Osteoblast (primary cell): ENCODE measurements around the gene TNFRSF1B. TPM values are rescaled to one million over a fixed set of nuclear protein-coding genes. Genes with fewer than 3 reads are reported as not detected.

Source experiments
- DNase-seq: peaks from one replicate; pipeline ENCODE4 v3.0.0; 2011; ENCODE audit warnings: low spot score, mixed read lengths; ENCODE audit not compliant: insufficient read length; ENCODE audit errors: missing footprints
- H2AFZ ChIP-seq: 2 replicates; pipeline ENCODE4 v1.6.0; 2011; ENCODE audit warnings: mild to moderate bottlenecking, low read length
- H3K27ac ChIP-seq: 2 replicates; pipeline ENCODE4 v1.5.1; 2011; ENCODE audit warnings: mild to moderate bottlenecking, low read depth, low read length, moderate library complexity
- H3K27me3 ChIP-seq: 2 replicates; pipeline ENCODE4 v1.6.0; 2012; ENCODE audit warnings: mild to moderate bottlenecking, control low read depth, inconsistent platforms, low read length, moderate library complexity; ENCODE audit not compliant: insufficient read depth
- H3K36me3 ChIP-seq: 2 replicates; pipeline ENCODE4 v1.5.1; 2011; ENCODE audit warnings: mild to moderate bottlenecking, low read length, control low read depth, moderate library complexity; ENCODE audit not compliant: insufficient read depth
- H3K4me1 ChIP-seq: 2 replicates; pipeline ENCODE4 v1.5.1; 2011; ENCODE audit warnings: mild to moderate bottlenecking, low read length, control low read depth, moderate library complexity; ENCODE audit not compliant: insufficient read depth
- H3K4me2 ChIP-seq: 2 replicates; pipeline ENCODE4 v1.6.0; 2011; ENCODE audit warnings: mild to moderate bottlenecking, low read length; ENCODE audit not compliant: insufficient read depth
- H3K4me3 ChIP-seq: fragments of 200-600 bp; sonication (generic); 3 replicates; pipeline ENCODE4 v1.5.1; 2012; ENCODE audit warnings: mild to moderate bottlenecking, low read length, inconsistent platforms; ENCODE audit not compliant: insufficient read depth
- H3K79me2 ChIP-seq: 2 replicates; pipeline ENCODE4 v1.6.0; 2012; ENCODE audit warnings: mild to moderate bottlenecking, low read length, control low read depth, inconsistent platforms; ENCODE audit not compliant: insufficient read depth
- H3K9me3 ChIP-seq: 2 replicates; pipeline ENCODE4 v1.5.1; 2011; ENCODE audit warnings: low read depth, low read length, control low read depth
- H4K20me1 ChIP-seq: 2 replicates; pipeline ENCODE4 v1.6.0; 2012; ENCODE audit warnings: mild to moderate bottlenecking, low read length, control low read depth; ENCODE audit not compliant: insufficient read depth
- total RNA-seq: library from RNA; depleted of rRNA; stranded (reverse); fragments of >200 nt; gene quantifications from 2 replicates; pipeline ENCODE4 v1.2.3, GENCODE V29; 2012
- TF ChIP-seq, protein P1 (sequence below): IDR thresholded peaks from 2 replicates; pipeline ENCODE4 v1.5.1; 2011; ENCODE audit warnings: mild to moderate bottlenecking, low read depth, low read length, moderate library complexity; ENCODE audit errors: extremely low read depth

TNFRSF1B gene
- total RNA-seq, 1 donor = 12.7 TPM

DNA sequence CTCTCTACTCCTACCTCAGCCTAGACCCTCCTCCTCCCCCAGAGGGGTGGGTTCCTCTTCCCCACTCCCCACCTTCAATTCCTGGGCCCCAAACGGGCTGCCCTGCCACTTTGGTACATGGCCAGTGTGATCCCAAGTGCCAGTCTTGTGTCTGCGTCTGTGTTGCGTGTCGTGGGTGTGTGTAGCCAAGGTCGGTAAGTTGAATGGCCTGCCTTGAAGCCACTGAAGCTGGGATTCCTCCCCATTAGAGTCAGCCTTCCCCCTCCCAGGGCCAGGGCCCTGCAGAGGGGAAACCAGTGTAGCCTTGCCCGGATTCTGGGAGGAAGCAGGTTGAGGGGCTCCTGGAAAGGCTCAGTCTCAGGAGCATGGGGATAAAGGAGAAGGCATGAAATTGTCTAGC is 41.5 kb downstream of the TNFRSF1B start:
- TF ChIP-seq, protein P1, sequence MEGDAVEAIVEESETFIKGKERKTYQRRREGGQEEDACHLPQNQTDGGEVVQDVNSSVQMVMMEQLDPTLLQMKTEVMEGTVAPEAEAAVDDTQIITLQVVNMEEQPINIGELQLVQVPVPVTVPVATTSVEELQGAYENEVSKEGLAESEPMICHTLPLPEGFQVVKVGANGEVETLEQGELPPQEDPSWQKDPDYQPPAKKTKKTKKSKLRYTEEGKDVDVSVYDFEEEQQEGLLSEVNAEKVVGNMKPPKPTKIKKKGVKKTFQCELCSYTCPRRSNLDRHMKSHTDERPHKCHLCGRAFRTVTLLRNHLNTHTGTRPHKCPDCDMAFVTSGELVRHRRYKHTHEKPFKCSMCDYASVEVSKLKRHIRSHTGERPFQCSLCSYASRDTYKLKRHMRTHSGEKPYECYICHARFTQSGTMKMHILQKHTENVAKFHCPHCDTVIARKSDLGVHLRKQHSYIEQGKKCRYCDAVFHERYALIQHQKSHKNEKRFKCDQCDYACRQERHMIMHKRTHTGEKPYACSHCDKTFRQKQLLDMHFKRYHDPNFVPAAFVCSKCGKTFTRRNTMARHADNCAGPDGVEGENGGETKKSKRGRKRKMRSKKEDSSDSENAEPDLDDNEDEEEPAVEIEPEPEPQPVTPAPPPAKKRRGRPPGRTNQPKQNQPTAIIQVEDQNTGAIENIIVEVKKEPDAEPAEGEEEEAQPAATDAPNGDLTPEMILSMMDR = no peak
- H3K4me3 ChIP-seq = no peak overlapping the region
- H2AFZ ChIP-seq = no peak overlapping the region
- H3K9me3 ChIP-seq = no peaks in the 10 kb centered on the region
- H3K79me2 ChIP-seq = no peaks in the 10 kb centered on the region
- H3K4me1 ChIP-seq = no peaks in the 10 kb centered on the region
- DNase-seq = peak; percentile 83
- H3K4me2 ChIP-seq = no peak overlapping the region
- H3K36me3 ChIP-seq = peaks cover 7% of the 10 kb centered on the region
- H3K27ac ChIP-seq = no peak overlapping the region
- no peaks in the 10 kb centered on the region for H4K20me1 ChIP-seq
- H3K27me3 ChIP-seq = no peaks in the 10 kb centered on the region

DNA sequence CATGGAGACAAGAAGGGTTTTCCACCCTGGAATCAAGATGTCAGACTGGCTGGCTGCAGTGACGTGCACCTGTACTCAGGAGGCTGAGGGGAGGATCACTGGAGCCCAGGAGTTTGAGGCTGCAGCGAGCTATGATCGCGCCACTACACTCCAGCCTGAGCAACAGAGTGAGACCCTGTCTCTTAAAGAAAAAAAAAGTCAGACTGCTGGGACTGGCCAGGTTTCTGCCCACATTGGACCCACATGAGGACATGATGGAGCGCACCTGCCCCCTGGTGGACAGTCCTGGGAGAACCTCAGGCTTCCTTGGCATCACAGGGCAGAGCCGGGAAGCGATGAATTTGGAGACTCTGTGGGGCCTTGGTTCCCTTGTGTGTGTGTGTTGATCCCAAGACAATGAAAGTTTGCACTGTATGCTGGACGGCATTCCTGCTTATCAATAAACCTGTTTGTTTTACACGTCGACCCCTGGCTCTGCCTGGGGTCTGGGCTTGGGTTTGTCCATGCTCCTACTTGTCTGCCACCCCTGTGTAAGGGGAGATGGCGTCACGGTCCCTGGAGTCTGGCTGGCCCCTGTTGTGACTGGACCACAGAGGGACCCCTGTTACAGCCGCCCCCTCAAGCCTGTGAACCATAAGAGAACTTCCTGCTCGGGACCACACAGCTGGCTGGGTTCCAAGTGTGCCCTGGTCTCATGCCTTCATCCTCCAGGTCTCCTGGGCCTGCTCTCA is 42.1 kb downstream of the TNFRSF1B start:
- H3K79me2 ChIP-seq = no peaks in the 10 kb centered on the region
- TF ChIP-seq, protein P1 = peak; percentile 88
- no peak overlapping the region for H2AFZ ChIP-seq
- H3K36me3 ChIP-seq = peaks cover 7% of the 10 kb centered on the region
- peak; percentile 96 for DNase-seq
- no peaks in the 10 kb centered on the region for H4K20me1 ChIP-seq
- H3K4me1 ChIP-seq = no peaks in the 10 kb centered on the region
- no peak overlapping the region for H3K27ac ChIP-seq
- H3K4me3 ChIP-seq = no peak overlapping the region
- H3K4me2 ChIP-seq = no peak overlapping the region
- no peaks in the 10 kb centered on the region for H3K27me3 ChIP-seq
- H3K9me3 ChIP-seq = no peaks in the 10 kb centered on the region

DNA sequence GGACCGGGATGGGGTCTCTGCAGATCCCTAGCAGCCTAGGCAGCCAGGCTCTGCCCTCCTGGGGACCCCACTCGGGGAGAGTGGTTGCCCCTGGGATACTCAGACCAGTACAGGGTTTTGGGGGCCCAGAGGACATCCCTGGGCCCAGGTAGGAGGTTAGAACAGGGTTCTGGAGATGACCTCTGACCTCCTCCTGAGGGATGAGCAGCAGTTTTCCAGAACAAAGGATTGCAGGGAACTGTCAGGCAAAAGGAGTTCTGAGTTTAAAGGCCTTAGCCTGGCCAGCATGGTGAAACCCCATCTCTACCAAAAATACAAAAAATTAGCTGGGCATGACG is 42.7 kb downstream of the TNFRSF1B start:
- TF ChIP-seq, protein P1 = no peak
- no peak overlapping the region for H2AFZ ChIP-seq
- peaks cover 2% of the 10 kb centered on the region for H3K27me3 ChIP-seq
- H3K4me1 ChIP-seq = no peaks in the 10 kb centered on the region
- peaks cover 7% of the 10 kb centered on the region for H3K36me3 ChIP-seq
- no peak overlapping the region for H3K4me3 ChIP-seq
- H3K9me3 ChIP-seq = no peaks in the 10 kb centered on the region
- no peak overlapping the region for H3K27ac ChIP-seq
- no peak for DNase-seq
- H3K4me2 ChIP-seq = no peak overlapping the region
- H3K79me2 ChIP-seq = no peaks in the 10 kb centered on the region
- H4K20me1 ChIP-seq = no peaks in the 10 kb centered on the region

DNA sequence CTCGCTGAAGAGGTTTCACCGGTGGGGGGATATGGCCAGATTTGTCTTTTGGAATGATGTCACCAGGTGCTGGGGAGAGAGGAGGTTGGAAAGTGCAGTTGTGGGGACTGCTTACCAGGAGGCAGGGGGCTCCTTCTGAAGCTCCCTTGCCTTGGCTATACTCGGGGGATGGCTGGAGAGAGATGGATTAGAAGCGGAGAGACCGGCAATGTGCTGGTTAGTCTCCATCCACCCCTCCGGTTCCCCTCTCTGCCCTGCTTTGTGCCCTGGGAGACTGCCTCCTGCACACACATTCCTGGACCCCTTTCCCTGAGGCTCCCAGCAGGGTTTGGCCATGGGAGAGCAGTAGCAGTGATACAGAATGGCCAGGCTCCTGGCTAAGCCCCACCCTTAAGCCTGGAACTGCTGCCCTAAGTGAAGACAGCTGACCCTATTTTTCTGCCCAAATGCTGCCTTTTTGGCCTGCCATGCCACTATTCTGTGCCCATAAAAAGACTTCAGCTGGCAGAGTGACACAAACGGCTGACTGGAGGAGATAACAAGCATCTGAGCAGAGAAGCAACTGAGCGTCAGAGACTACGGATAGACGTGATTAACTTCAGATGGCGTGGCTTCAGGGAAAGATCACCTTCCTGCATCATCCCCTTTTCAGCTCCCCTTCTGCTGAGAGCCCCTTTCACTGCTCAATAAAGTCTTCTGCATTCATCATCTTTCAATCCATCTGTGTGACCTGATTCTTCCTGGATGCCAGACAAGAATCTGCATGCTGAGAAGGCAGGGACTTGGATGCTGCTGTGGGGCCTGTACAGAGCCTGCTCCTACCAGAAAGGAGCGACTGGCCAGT is 48.5 kb downstream of the TNFRSF1B start:
- peak; percentile 65 for DNase-seq
- Histone ChIP-seq H3K9me3 (no peaks in the 10 kb centered on the region), H3K36me3 (no peaks in the 10 kb centered on the region), H3K79me2 (no peaks in the 10 kb centered on the region), H3K4me3 (no peak overlapping the region), H2AFZ (no peak overlapping the region), H3K27ac (no peak overlapping the region), H3K27me3 (peaks cover 22% of the 10 kb centered on the region), H4K20me1 (no peaks in the 10 kb centered on the region), H3K4me2 (no peak overlapping the region), H3K4me1 (no peaks in the 10 kb centered on the region)
- TF ChIP-seq, protein P1 = no peak
